Measurements from ENCODE around the gene TPI1.
"Not testable (repeated sequence)": the region's sequence is repeated elsewhere in the genome, so short reads cannot be mapped to it uniquely, and the experiment has no call there.

The TPI1 gene

GRCh38 chr12:6905414-6906040 lies 38.2 kb downstream of the TPI1 start:
- peak overlapping the region; percentile 70 to 85 for H3K4me3 ChIP-seq (replicated peaks in 1 of 2; ENCODE audit: low read depth in 2 of 2, low read length in 2 of 2)
- no peak for DNase-seq (ENCODE audit: low read depth in 2 of 2)
- TF ChIP-seq CTCF (IDR thresholded peaks at IDR 0.05; ENCODE audit: low read depth, low read length) = no peak

DNA sequence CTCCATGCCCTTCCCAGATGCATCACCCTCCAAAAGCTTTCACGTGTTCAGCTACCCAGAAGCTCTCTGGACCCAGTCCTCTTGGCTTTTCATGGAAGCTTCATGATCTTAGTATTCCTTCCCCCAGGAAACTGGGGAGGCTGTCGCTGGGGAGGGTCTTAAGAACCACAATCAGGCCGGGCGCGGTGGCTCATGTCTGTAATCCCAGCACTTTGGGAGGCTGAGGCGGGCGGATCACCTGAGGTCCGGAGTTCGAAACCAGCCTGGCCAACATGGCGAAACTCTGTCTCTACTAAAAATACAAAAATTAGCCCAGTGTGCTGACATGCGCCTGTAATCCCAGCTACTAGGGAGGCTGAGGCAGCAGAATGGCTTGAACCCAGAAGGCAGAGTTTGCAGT lies 40.8 kb downstream of the TPI1 start:
- H3K4me3 ChIP-seq (replicated peaks in 1 of 2; ENCODE audit: low read depth in 2 of 2, low read length in 2 of 2); DNase-seq (ENCODE audit: low read depth in 2 of 2): not testable (repeated sequence)

GRCh38 chr12:6909421-6910145 lies 42.3 kb downstream of the TPI1 start:
- no peak for TF ChIP-seq CTCF (IDR thresholded peaks at IDR 0.05; ENCODE audit: low read depth, low read length)
- DNase-seq (ENCODE audit: low read depth in 2 of 2) = no peak

GRCh38 chr12:6912164-6912935 lies 45.0 kb downstream of the TPI1 start:
- DNase-seq (ENCODE audit: low read depth in 2 of 2) = no peak
- H3K4me3 ChIP-seq (replicated peaks in 1 of 2; ENCODE audit: low read depth in 2 of 2, low read length in 2 of 2) = no peak overlapping the region
- TF ChIP-seq CTCF (IDR thresholded peaks at IDR 0.05; ENCODE audit: low read depth, low read length) = no peak

More at GRCh38 chr12:6909421-6910145, 42.3 kb downstream of the TPI1 start:
- no peak overlapping the region for H3K4me3 ChIP-seq (replicated peaks in 1 of 2; ENCODE audit: low read depth in 2 of 2, low read length in 2 of 2)

GRCh38 chr12:6914246-6914946 lies 47.1 kb downstream of the TPI1 start, which contains the start of gene ENO2:
TSS of gene ENO2 (plus strand) at chr12:6914580. CDS start at chr12:6915833, 1,253 bp downstream.
- DNase-seq (ENCODE audit: low read depth in 2 of 2) = peak; percentile 58 to 68
- H3K4me3 ChIP-seq (replicated peaks in 1 of 2; ENCODE audit: low read depth in 2 of 2, low read length in 2 of 2) = peak within 1 kb of the TSS; percentile 60 to 91
- TF ChIP-seq CTCF (IDR thresholded peaks at IDR 0.05; ENCODE audit: low read depth, low read length) = no peak

DNA sequence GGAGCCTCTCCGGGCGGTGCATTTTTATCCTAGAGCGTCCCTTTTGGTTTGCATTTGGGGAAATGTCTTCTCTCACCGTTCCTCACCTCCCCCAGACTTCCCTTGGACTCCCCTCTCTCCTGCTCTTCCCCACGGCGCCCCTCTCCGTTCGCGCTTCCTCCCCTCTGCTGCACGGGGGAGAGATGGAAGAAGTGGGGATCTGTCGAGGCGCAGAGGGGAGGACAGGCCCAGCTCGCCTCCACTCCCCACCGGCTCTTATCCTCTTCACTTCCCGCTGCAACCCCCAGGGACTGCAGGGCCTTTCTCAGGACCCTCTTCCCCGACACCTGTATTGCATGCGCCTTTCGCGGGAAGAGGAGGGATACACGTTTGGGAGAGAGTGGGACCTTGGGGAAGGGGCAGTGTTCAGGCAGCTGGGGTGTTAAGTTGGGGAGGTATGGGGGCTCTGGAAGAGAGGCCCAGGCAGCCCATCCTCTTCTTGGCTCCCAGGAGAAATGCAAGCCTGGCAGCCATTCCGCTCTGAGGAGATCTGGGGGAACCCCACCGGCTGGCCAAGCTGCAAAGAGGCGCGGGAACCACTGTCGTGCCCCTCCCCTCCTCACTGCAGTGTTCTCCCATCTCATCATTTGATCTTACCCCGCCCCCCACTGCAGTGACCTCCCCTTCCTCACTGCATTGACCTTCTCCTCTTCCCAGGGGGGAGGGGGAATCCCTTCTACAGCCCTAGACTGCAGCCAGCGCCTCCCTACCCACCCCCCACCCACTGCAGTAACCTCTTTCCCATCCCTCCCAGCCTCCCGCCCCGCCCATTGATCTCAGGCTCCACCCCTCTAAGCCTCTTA lies 47.8 kb downstream of the TPI1 start:
- DNase-seq (ENCODE audit: low read depth in 2 of 2) = no peak
- peak overlapping the region; percentile 60 to 91 for H3K4me3 ChIP-seq (replicated peaks in 1 of 2; ENCODE audit: low read depth in 2 of 2, low read length in 2 of 2)
- TF ChIP-seq CTCF (IDR thresholded peaks at IDR 0.05; ENCODE audit: low read depth, low read length) = no peak

All from cardiac fibroblast (primary cell).